Suprapubic skin (tissue), 4 donors: ENCODE data around the gene CRACDL.

ENCODE experiments used
- CTCF ChIP-seq, 2 donors: fragments of 200-600 bp in 1 of 2; fragments of 450-650 bp in 1 of 2; sonication (generic) in 1 of 2; IDR thresholded peaks; one replicate each; pipeline ENCODE4 v1.5.1; 2016 to 2019; ENCODE audit warnings: antibody characterized with exemption in 2 of 2, mild to moderate bottlenecking in 1 of 2, moderate library complexity in 1 of 2
- EP300 ChIP-seq: sonication (generic); formaldehyde crosslinking; IDR thresholded peaks from one replicate; pipeline ENCODE4 v1.6.1; 2017; ENCODE audit warnings: antibody characterized with exemption
- POLR2A ChIP-seq, 2 donors: fragments of 450-650 bp; IDR thresholded peaks; one replicate each; pipeline ENCODE4 v1.6.1; 2017; ENCODE audit warnings: antibody characterized with exemption in 2 of 2, mild to moderate bottlenecking in 2 of 2, moderate library complexity in 2 of 2
- POLR2AphosphoS5 ChIP-seq, 3 donors: sonication (generic); formaldehyde crosslinking; IDR thresholded peaks; one replicate each; pipeline ENCODE4 v1.6.1; 2017; ENCODE audit warnings: antibody characterized with exemption in 3 of 3

GRCh38 chr2:98859323-98859722 lies 76.7 kb downstream of the CRACDL start:
- no peak for TF ChIP-seq POLR2AphosphoS5 (IDR thresholded peaks at IDR 0.05)
- no peak for TF ChIP-seq CTCF (IDR thresholded peaks at IDR 0.05)
- no peak for TF ChIP-seq POLR2A (IDR thresholded peaks at IDR 0.05)
- TF ChIP-seq EP300: no peak
